Esophagus squamous epithelium (tissue), 4 donors: ENCODE data around the gene CSN3.

Experiments used
- CTCF ChIP-seq, 6 experiments: fragments of 450-650 bp in 4 of 6; fragments of 200-600 bp in 2 of 6; sonication (generic) in 2 of 6; IDR thresholded peaks; one replicate each; pipeline ENCODE4 v1.5.1; 2016 to 2019; ENCODE audit warnings: antibody characterized with exemption in 6 of 6, mild to moderate bottlenecking in 4 of 6, moderate library complexity in 4 of 6
- POLR2A ChIP-seq, 4 donors: fragments of 450-650 bp; IDR thresholded peaks; one replicate each; pipeline ENCODE4 v1.6.1; 2017; ENCODE audit warnings: antibody characterized with exemption in 4 of 4, mild to moderate bottlenecking in 4 of 4, moderate library complexity in 3 of 4

GRCh38 chr4:70299643-70300042 lies 57.2 kb downstream of the CSN3 start:
- no peak for TF ChIP-seq POLR2A (IDR thresholded peaks at IDR 0.05)
- no peak for TF ChIP-seq CTCF (IDR thresholded peaks at IDR 0.05)
